B cell (primary cell): ENCODE data around the gene PFN3. TPM values are rescaled to one million over a fixed set of nuclear protein-coding genes. Genes with fewer than 3 reads are reported as not detected.

Experiments
- ATAC-seq: fragments of 200-7000 bp; cut with Tn5 transposase; one replicate; pipeline ENCODE4 v1.10.0; 2021; ENCODE audit warnings: low read depth, mild to moderate bottlenecking, moderate number of reproducible peaks, moderate library complexity
- CTCF ChIA-PET: fragments of 350-600 bp; sonication (Branson Sonifier 250); formaldehyde crosslinking; loops from one replicate; lab custom pipeline; 2021; ENCODE audit warnings: antibody characterized with exemption, inconsistent platforms; lab: Charles Lee
- POLR2A ChIA-PET: fragments of 350-600 bp; sonication (Branson Sonifier 250); formaldehyde crosslinking; loops from one replicate; lab custom pipeline; 2021; ENCODE audit warnings: antibody characterized with exemption; lab: Charles Lee
- DNase-seq: peaks from one replicate; pipeline ENCODE4 v3.0.0; 2013
- H2AFZ ChIP-seq: 2 replicates; pipeline ENCODE4 v1.6.1; 2012; ENCODE audit warnings: mild to moderate bottlenecking, low read depth, low read length; ENCODE audit not compliant: insufficient read depth, poor library complexity, severe bottlenecking
- H3K27ac ChIP-seq, 2 donors: 1 replicate in 1 of 2; 2 replicates in 1 of 2; pipeline ENCODE4 v1.5.1; 2012 to 2013; ENCODE audit warnings: low read length in 2 of 2, mild to moderate bottlenecking in 2 of 2, moderate library complexity in 1 of 2
- H3K27me3 ChIP-seq, 4 experiments: fragments of 200-600 bp in 1 of 4; sonication (generic) in 1 of 4; replicated peaks in 1 of 4; 1 replicate in 2 of 4; 2 replicates in 2 of 4; pipeline versions ENCODE4 v1.6.1 to v1.7.0; 2013 to 2016; ENCODE audit warnings: low read length in 3 of 4, mild to moderate bottlenecking in 2 of 4, mixed read lengths in 1 of 4, moderate library complexity in 1 of 4; ENCODE audit not compliant: insufficient read depth in 4 of 4, control insufficient read depth in 3 of 4; ENCODE audit errors: control extremely low read depth in 1 of 4
- H3K36me3 ChIP-seq, 2 experiments: replicated peaks in 1 of 2; 1 replicate in 1 of 2; 2 replicates in 1 of 2; pipeline versions ENCODE4 v1.6.1 to v1.7.1; 2013; ENCODE audit warnings: low read length in 1 of 2; ENCODE audit not compliant: insufficient read depth in 2 of 2, control insufficient read depth in 1 of 2; ENCODE audit errors: control extremely low read depth in 1 of 2, extremely low read depth in 1 of 2
- H3K4me1 ChIP-seq, 2 donors: fragments of 200-600 bp in 1 of 2; sonication (generic) in 1 of 2; 1 replicate in 1 of 2; 2 replicates in 1 of 2; pipeline versions ENCODE4 v1.5.1 to v1.6.1; 2013 to 2017; ENCODE audit warnings: low read length in 2 of 2; ENCODE audit not compliant: control insufficient read depth in 2 of 2, insufficient read depth in 2 of 2
- H3K4me2 ChIP-seq: replicated peaks from 2 replicates; pipeline ENCODE3; 2012; ENCODE audit warnings: mild to moderate bottlenecking, low read depth, low read length; ENCODE audit not compliant: poor library complexity, severe bottlenecking
- H3K4me3 ChIP-seq, 5 experiments: fragments of 200-600 bp in 1 of 5; sonication (generic) in 1 of 5; 1 replicate in 3 of 5; 2 replicates in 2 of 5; pipeline versions ENCODE4 v1.5.1 to v1.7.0; 2011 to 2016; ENCODE audit warnings: low read length in 4 of 5, mild to moderate bottlenecking in 4 of 5, low read depth in 2 of 5, control low read depth in 1 of 5, moderate library complexity in 1 of 5; ENCODE audit not compliant: insufficient read depth in 1 of 5; ENCODE audit errors: control extremely low read depth in 1 of 5, extremely low read depth in 1 of 5
- H3K79me2 ChIP-seq: fragments of 200-600 bp; sonication (generic); one replicate; pipeline ENCODE4 v1.6.0; 2016; ENCODE audit warnings: low read length; ENCODE audit not compliant: control insufficient read depth, insufficient read depth
- H3K9ac ChIP-seq: fragments of 200-600 bp; sonication (generic); 2 replicates; pipeline ENCODE4 v1.6.1; 2017; ENCODE audit warnings: mild to moderate bottlenecking, low read length, moderate library complexity
- H3K9me3 ChIP-seq, 3 donors: one replicate each; pipeline versions ENCODE4 v1.6.1 to v1.7.1; 2013; ENCODE audit warnings: low read length in 2 of 3; ENCODE audit not compliant: control insufficient read depth in 2 of 3, insufficient read depth in 1 of 3; ENCODE audit errors: control extremely low read depth in 1 of 3
- H4K20me1 ChIP-seq: 2 replicates; pipeline ENCODE4 v1.6.0; 2012; ENCODE audit warnings: mild to moderate bottlenecking, low read length; ENCODE audit not compliant: insufficient read depth, control insufficient read depth, poor library complexity, severe bottlenecking
- H3K27ac Mint-ChIP-seq: one replicate; pipeline ENCODE4 v1.8.0; 2021; ENCODE audit warnings: mixed read lengths
- H3K27me3 Mint-ChIP-seq: one replicate; pipeline ENCODE4 v1.8.0; 2021; ENCODE audit warnings: mixed read lengths
- H3K4me1 Mint-ChIP-seq: one replicate; pipeline ENCODE4 v1.8.0; 2021; ENCODE audit warnings: mixed read lengths
- H3K4me3 Mint-ChIP-seq: one replicate; pipeline ENCODE4 v1.8.0; 2021; ENCODE audit warnings: mixed read lengths
- H3K9me3 Mint-ChIP-seq: one replicate; pipeline ENCODE4 v1.8.0; 2022; ENCODE audit warnings: mixed read lengths; ENCODE audit not compliant: insufficient read depth
- EZH2 ChIP-seq: IDR thresholded peaks from 2 replicates; pipeline ENCODE4 v1.6.1; 2012; ENCODE audit warnings: borderline replicate concordance, low read depth, mild to moderate bottlenecking, moderate library complexity, low read length; ENCODE audit not compliant: insufficient read depth, poor library complexity, severe bottlenecking
- WGBS: methylation state at CpG from one replicate; pipeline ENCODE4 v1.1.5; 2013; ENCODE audit warnings: missing lambda C conversion rate; ENCODE audit not compliant: insufficient coverage; 5-methylcytosine and 5-hydroxymethylcytosine counted together
- intact Hi-C: fragments of 100-400 bp; cut with micrococcal nuclease; formaldehyde crosslinking; loops from one replicate; pipeline ENCODE4 v1.10.0; 2022
- polyA plus RNA-seq: library from polyadenylated mRNA; depleted of rRNA; stranded (reverse); fragments of >200 nt; gene quantifications from 2 replicates; pipeline ENCODE4 v1.2.3, GENCODE V29; 2012
- total RNA-seq, 2 donors: library from RNA; stranded (reverse); fragments of 120-200 nt in 1 of 2; gene quantifications; 1 replicate in 1 of 2; 2 replicates in 1 of 2; pipeline versions ENCODE4 v1.2.3 to v1.2.4, GENCODE V29; 2013 to 2022
- TF ChIP-seq, protein P1 (sequence below): fragments of 200-600 bp; IDR thresholded peaks from one replicate; pipeline ENCODE4 v1.8.0; 2022; ENCODE audit warnings: antibody characterized with exemption, mild to moderate bottlenecking

The PFN3 gene
- total and polyA plus RNA-seq, 2 donors (not counting 1 experiment from before 2014, with no cell fraction given) = not detected

DNA sequence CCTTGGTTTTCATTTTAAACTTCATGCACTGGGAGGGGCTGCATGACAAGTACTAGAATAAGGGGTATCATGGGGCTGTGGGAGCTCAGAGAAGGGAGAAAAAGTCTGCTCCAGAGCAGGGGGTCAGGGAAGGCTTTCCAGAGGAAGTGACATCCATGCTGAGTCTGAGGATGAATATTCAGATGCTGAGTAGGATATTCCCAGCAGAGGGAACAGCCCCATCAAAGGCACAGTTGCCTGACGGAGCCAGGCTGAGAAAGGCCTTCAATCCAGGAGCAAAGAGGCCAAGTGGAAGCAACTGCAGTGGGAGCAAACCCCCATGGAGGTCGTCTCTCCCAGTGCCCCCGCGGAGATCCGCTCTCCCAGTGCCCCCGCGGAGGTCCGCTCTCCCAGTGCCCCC is 4.4 kb downstream of the PFN3 start:
- Histone ChIP-seq H3K4me1 (no peaks in the 10 kb centered on the region), H3K4me2 (no peak overlapping the region), H3K27me3 (peaks cover 0 to 19% (median 2%) of the 10 kb centered on the region in 4 experiments), H4K20me1 (no peaks in the 10 kb centered on the region), H3K79me2 (no peaks in the 10 kb centered on the region), H3K9ac (no peak overlapping the region), H2AFZ (no peak overlapping the region), H3K9me3 (peaks cover 0 to 7% (median 0%) of the 10 kb centered on the region in 3 donors), H3K27ac (no peak overlapping the region), H3K36me3 (no peaks in the 10 kb centered on the region), H3K4me3 (no peak overlapping the region)
- Mint-ChIP-seq H3K27ac (no peak overlapping the region), H3K9me3 (no peaks in the 10 kb centered on the region), H3K4me1 (peaks cover 1% of the 10 kb centered on the region), H3K4me3 (no peak overlapping the region), H3K27me3 (no peaks in the 10 kb centered on the region)
- DNase-seq (no peak), ATAC-seq (no peak)
- intact Hi-C loops = no loop called here
- POLR2A ChIA-PET = no interaction called here
- 93% methylated on average over 8 of the region's 8 CpGs for WGBS
- CTCF ChIA-PET = no interaction called here
- TF ChIP-seq, protein P1, sequence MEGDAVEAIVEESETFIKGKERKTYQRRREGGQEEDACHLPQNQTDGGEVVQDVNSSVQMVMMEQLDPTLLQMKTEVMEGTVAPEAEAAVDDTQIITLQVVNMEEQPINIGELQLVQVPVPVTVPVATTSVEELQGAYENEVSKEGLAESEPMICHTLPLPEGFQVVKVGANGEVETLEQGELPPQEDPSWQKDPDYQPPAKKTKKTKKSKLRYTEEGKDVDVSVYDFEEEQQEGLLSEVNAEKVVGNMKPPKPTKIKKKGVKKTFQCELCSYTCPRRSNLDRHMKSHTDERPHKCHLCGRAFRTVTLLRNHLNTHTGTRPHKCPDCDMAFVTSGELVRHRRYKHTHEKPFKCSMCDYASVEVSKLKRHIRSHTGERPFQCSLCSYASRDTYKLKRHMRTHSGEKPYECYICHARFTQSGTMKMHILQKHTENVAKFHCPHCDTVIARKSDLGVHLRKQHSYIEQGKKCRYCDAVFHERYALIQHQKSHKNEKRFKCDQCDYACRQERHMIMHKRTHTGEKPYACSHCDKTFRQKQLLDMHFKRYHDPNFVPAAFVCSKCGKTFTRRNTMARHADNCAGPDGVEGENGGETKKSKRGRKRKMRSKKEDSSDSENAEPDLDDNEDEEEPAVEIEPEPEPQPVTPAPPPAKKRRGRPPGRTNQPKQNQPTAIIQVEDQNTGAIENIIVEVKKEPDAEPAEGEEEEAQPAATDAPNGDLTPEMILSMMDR = no peak

DNA sequence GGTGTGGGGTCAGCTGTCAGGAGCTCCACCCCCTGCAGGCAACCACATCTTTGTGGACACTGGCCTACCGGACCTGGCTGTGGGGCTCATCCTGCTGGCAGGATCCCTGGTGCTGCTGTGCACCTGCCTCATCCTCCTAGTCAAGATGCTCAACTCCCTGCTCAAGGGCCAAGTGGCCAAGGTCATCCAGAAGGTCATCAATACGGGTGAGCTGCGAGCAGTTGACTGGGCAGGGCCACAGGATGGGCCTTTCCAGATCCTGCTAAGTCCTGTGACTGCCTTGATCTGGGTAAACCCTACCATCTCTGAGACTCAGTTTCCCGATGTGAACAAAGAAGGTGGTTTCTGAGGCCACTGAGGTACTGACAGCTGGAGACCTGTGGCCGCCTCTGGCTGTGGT is 6.5 kb downstream of the PFN3 start:
- POLR2A ChIA-PET = no interaction called here

More for the DNA sequence above, 6.5 kb downstream of the PFN3 start:
- intact Hi-C loops = no loop called here
- Mint-ChIP-seq H3K4me3 (no peak overlapping the region), H3K9me3 (no peaks in the 10 kb centered on the region), H3K4me1 (peaks cover 16% of the 10 kb centered on the region), H3K27me3 (peaks cover 3% of the 10 kb centered on the region), H3K27ac (no peak overlapping the region)
- Histone ChIP-seq H3K36me3 (no peaks in the 10 kb centered on the region), H4K20me1 (no peaks in the 10 kb centered on the region), H3K4me3 (no peak overlapping the region), H3K79me2 (no peaks in the 10 kb centered on the region), H2AFZ (no peak overlapping the region), H3K27me3 (peaks cover 0 to 2% (median 0%) of the 10 kb centered on the region in 4 experiments), H3K9me3 (no peaks in the 10 kb centered on the region), H3K4me2 (no peak overlapping the region), H3K4me1 (peaks cover 14 to 19% of the 10 kb centered on the region in 2 donors), H3K9ac (no peak overlapping the region), H3K27ac (no peak overlapping the region)
- ATAC-seq = no peak
- WGBS = 91% methylated on average over 5 of the region's 5 CpGs
- DNase-seq = no peak
- CTCF ChIA-PET = interaction anchor here (0.6 to 10.1 kb wide), 3 partner anchors 9 to 61 kb away, joined by 3 to 186 read pairs (median 146); partner anchors contain the start of gene PFN3
- TF ChIP-seq, protein P1 = no peak
- TF ChIP-seq EZH2 = no peak
